Activated naive CD4-positive, alpha-beta T cell (primary cell): ENCODE measurements around the gene CD70.
"Not testable (repeated sequence)": the region's sequence is repeated elsewhere in the genome, so short reads cannot be mapped to it uniquely, and the experiment has no call there.

Experiments
- DNase-seq, 4 experiments: peaks; one replicate each; lab custom pipeline; 2025; lab: John Stamatoyannopoulos, UW

Gene CD70, protein sequence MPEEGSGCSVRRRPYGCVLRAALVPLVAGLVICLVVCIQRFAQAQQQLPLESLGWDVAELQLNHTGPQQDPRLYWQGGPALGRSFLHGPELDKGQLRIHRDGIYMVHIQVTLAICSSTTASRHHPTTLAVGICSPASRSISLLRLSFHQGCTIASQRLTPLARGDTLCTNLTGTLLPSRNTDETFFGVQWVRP

GRCh38 chr19:6590827-6591319 lies at the start of gene CD70:
Gene CD70 (minus strand): TSS chr19:6591150. CDS start chr19:6591002, 148 bp downstream.
- DNase-seq, result peak in 2 of 4 experiments; percentile 5 to 10

DNA sequence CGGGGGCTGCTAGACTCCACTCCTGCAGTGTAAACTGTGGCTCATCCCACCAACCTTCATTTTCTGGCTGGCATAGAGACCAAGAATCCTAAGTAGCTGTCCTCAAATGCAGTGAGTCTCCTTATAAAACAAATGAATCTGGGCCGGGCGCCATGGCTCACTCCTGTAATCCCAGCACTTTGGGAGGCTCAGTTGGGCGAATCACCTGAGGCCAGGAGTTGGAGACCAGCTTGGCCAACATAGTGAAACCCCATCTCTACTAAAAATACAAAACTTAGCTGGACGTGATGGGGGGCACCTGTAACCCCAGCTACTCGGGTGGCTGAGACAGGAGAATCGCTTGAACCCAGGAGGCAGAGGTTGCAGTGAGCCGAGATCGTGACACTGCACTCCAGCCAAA lies 49.4 kb upstream of the CD70 start:
- not testable (repeated sequence) for DNase-seq

DNA sequence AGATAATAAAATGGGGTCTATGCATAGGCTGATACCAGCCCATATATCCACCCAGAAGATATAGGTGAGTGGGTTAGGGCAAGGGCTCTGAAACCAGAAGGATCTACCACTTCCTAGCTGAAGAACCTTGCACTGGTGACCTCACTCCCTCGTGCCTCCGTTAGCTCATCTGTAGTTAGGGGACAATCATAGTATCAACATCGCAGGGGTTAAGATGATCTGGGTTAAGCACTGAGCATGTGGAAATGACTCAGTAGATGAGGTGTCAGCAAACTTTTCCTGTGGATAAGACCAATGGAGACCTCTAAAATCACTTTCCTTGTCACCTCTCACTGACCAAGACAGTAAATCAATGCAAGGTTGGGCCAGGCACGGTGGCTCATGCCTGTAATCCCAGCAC lies 48.5 kb upstream of the CD70 start:
- no peak for DNase-seq

DNA sequence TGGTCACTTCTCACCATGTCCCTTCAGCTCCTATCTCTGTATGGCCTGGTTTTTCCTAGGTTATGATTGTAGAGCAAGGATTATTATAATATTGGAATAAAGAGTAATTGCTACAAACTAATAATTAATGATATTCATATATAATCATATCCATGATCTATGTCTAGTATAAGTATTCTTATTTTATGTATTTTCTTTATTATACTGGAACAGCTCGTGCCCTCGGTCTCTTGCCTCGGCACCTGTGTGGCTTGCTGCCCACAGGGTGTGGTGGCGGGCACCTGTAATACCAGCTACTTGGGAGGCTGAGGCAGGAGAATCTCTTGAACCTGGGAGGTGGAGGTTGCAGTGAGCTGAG lies 42.5 kb upstream of the CD70 start:
- not testable (repeated sequence) for DNase-seq

DNA sequence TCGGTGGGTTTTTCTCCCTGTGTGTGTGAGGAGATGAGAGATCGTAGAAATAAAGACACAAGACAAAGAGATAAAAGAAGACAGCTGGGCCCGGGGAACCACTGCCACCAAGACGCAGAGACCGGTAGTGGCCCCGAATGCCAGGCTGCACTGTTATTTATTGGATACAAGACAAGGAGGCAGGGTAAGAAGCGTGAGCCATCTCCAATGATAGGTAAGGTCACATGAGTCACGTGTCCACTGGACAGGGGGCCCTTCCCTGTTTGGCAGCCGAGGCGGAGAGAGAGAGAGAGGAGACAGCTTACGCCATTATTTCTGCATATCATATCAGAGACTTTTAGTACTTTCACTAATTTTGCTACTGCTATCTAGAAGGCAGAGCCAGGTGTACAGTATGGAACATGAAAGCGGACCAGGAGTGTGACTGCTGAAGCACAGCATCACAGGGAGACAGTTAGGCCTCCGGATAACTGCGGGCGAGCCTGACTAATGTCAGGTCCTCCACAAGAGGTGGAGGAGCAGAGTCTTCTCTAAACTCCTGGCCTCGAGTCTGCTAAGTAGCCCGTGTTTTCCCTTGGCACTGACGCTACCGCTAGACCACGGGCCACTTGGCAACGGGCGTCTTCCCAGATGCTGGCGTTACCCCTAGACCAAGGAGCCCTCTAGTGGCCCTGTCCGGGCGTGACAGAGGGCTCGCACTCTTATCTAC lies 42.0 kb upstream of the CD70 start:
- not testable (repeated sequence) for DNase-seq

GRCh38 chr19:6632002-6632621 lies 41.2 kb upstream of the CD70 start:
- peak; percentile 20 to 60 (median 46) for DNase-seq

DNA sequence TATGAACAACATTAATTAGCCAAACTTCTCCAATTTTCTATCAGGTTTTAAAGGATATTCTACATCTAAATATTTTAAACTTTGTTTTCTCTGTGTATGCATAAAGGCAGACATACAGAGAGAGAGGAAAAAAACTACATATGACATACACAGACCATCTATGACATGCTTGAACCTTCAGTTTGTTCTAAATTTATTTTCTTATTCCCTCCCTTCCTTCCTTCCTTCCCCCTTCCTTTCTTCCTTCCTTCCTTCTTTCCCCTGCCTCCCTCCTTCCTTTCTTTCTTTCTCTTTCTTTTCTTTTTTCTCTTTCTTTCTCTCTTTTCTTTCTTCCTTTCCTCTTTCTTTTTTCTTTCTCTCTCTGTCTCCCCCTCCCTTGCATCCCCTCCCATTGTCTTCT lies 35.8 kb upstream of the CD70 start:
- no peak for DNase-seq

GRCh38 chr19:6617374-6617773 lies 26.4 kb upstream of the CD70 start:
- no peak for DNase-seq

DNA sequence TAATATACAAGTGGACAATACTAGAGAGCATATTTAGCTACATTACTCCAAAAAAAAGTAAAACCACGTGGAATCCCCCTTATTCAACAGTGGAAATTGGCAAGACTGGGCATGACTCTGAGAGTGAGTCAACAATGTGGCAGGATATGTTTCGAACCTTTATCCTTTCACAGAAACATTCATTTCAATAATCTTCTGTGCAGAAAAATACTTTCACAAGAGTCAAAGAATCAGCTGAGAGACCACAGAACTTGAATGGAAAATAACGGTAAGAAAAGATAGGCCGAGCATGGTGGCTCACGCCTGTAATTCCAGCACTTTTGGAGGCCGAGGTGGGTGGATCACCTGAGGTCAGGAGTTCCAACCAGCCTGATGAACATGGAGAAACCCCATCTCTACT lies 25.1 kb upstream of the CD70 start:
- no peak for DNase-seq

GRCh38 chr19:6613711-6614110 lies 22.8 kb upstream of the CD70 start:
- DNase-seq, result no peak

DNA sequence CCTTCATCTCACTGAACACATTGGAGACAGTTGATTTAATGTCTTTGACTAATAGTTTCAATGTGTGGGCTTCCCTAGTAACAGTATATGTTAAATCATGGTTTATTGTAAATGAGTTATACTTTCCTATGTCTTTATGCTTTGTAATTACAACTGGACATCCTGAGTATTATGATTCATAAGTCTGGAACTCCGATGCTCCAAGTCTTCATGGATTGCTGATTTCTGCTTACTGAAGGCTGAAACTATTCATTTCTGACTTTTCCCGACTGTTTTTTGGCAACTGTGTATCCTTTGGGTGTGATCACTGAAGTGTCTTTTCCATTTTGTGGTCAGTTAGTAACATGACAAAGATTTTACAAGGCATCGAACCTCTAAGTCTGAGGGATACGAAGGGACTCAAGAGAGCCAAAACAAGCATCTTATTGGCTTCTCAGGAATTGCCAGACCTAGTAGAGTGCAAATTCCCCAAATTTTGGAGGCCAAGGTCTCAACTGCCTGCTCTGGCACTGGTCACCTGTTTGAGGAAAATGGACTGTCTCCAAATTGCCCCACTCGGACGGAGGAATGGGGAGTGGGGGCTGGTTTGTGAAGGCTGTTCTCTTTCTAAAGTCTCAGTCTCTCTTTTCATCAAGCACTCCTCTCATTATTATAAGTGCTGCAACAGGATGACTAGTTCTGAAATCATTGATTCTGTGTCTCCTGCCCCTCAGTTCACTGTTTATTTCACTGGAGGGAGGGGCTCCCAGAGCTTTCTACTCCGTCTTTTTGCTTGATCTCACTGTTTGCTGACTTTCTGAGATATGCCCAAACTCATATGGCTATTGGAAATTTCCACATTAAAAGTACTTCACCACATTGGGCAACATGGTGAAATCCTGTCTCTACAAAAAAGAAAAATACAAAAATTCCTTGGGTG lies 20.2 kb upstream of the CD70 start:
- DNase-seq, result no peak

- no peak for DNase-seq
Observed at GRCh38 chr19:6608940-6609339, 18.0 kb upstream of the CD70 start.

DNA sequence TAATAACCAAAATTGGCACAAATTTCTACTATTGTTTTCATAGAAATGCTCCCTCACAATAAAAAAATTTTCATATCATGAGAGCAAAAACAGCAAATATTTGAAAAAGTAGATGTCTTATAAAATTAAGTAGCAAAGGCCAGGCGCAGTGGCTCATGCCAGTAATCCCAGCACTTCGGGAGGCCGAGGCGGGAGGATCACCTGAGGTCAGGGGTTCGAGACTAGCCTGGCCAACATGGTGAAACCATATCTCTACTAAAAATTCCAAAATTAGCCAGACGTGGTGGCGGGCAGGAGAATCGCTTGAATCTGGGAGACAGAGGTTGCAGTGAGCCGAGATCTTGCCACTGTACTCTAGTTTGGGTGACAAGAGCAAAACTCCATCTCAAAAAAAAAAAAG lies 17.2 kb upstream of the CD70 start:
- DNase-seq, result not testable (repeated sequence)

DNA sequence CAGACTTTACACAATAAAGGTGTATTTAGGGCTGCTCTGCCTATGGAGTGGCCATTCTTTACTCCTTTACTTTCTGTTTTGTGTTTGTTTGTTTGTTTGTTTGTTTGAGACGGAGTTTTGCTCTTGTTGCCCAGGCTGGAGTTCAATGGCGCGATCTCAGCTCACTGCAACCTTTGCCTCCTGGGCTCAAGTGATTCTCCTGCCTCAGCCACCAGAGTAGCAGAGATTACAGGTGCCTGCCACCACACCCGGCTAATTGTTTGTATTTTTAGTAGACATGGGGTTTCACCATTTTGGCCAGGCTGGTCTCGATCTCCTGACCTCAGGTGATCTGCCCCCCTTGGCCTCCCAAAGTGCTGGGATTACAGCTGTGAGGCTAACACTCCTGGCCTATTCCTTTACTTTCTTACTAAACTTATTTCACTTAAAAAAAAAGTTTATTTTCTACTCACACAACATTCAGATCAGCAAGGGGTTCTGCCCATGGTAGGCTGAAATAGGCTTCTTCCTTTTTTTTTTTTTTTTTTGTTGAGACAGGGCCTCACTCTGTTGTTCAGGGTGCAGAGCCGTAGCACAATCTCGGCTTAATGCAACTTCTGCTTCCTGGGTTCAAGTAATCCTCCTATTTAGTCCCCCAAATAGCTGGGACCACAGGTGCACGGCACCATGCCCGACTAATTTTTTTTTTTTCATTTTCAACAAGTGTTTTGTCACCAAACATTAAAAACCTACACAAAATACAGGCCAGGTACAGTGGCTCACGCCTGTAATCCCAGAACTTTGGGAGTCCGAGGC lies 15.5 kb upstream of the CD70 start:
- not testable (repeated sequence) for DNase-seq

- DNase-seq, result no peak
Observed at GRCh38 chr19:6604906-6605305, 14.0 kb upstream of the CD70 start.

DNA sequence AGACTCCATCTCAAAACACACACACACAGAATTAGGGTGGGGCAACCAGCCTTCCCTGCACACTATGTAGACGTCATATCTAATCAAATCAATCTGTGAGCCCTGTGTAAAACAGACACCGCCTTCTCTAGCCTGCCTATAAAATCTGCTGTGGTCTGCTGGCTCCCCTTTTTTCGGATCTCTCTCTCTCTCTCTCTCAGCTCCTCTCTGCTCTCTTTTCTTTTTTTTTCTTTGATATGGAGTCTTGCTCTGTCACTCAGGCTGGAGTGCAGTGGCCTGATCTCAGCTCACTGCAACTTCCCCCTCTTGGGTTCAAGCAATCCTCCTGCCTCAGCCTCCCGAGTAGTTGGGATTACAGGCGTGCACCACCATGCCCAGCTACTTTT lies 11.8 kb upstream of the CD70 start:
- DNase-seq, result no peak

DNA sequence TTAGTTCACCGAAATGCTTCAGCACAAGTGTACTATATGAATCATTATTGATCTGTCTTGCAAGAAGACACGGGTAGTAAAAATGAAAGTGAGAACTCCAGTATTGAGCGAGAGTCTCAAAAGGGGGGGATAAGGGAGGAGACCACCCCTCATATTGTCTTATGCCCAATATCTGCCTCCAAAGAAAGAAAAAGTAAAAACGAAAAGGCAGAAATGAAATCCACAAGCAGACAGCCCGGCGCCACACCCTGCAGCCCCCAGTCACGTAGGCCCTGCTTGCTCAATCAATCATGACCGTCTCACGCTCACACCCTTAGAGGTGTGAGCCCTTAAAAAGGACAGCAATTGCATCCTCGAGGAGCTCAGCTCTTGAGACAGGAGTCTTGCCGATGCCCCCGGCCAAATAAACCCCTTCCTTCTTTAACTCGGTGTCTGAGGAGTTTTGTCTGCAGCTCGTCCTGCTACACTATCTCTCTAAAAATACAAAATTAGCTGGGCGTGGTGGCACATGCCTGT lies 10.6 kb upstream of the CD70 start:
- DNase-seq, result not testable (repeated sequence)

DNA sequence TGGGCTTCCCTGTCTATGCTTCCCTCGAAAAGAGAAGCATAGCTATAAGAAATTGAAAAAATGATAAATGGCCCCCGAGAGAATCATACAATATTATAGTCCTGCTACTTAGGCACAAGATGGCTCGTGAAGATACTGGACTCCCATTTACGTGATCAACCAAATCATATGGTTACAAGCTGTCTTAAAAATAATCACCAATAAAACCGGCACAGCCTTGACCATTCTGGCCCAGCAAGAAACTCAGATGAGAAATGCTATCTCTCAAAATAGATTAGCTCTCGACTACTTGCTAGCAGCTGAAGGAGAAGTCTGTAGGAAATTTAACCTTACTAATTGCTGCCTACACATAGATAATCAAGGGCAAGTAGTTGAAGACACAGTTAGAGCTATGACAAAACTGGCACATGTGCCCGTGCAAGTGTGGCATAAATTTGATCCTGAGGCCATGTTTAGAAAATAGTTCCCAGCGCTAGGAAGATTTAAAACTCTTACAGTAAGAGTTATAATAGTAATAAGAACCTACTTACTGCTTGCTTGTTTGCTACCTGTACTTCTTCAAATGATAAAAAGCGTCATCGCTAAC lies 10.1 kb upstream of the CD70 start:
- not testable (repeated sequence) for DNase-seq

DNA sequence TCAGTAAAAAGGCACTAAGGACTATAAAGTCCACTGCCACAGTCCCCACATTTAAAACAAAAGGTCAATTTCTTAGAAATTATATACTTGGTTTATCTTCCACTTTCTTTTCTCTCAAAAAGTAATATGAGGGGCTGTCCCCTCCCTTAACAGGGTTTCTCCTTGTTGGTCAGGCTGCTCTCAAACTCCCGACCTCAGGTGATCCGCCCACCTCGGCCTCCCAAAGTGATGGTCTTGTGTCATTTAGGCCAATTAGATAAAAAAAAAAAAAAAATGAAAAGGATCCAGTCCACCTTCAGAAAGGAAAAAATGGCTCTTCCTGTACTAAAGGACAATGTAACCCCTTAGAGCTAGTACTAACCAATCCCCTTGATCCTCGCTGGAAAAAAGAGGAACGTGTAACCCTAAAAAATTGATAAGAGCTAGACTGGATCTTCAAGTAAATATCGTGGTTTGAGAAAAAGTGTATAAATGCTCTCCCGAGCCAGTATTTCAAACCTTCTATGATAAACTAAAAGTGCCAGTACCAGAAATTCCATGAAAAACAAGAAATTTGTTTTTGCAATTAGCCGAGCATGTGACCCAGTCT lies 9.0 kb upstream of the CD70 start:
- no peak for DNase-seq

DNA sequence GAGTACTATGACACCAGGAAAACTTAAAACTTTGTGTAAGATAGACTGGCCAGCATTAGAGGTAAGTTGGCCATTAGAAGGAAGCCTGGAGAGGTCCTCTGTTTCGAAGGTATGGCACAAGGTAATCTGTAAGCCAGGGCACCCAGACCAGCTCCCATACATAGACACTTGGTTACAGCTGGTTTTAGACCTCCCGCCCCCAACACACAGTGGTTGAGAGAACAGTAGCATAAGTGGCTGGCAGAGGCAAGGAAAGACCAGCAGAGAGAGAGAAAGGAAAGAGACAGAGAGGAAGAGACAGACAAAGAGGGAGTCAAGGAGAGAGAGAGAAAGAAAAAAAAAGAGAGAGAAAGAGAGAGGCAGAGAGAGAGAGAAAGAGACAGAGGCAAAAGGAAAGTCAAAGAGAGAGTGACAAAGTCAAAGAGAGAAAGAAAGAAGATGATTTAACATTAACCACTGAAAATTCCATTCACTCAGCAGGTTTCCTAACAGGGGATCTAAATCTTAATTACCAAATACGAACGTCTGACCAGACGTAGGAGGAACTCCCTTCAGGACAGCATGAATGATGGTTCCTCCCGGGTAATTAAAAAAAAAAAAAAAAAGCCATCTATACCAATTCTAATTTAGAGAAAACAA lies 7.4 kb upstream of the CD70 start:
- DNase-seq, result not testable (repeated sequence)
